GM18907 (cell line): ENCODE measurements around the gene ADAMTS6.

ENCODE experiments used
- ATAC-seq: cut with Tn5 transposase; IDR thresholded peaks from one replicate; pipeline ENCODE4 v1.9.1; 2021; ENCODE audit warnings: mild to moderate bottlenecking, moderate library complexity; ENCODE audit not compliant: unreplicated experiment

Gene ADAMTS6

GRCh38 chr5:65111961-65112658 is 369.6 kb downstream of the ADAMTS6 start:
- no peak for ATAC-seq

DNA sequence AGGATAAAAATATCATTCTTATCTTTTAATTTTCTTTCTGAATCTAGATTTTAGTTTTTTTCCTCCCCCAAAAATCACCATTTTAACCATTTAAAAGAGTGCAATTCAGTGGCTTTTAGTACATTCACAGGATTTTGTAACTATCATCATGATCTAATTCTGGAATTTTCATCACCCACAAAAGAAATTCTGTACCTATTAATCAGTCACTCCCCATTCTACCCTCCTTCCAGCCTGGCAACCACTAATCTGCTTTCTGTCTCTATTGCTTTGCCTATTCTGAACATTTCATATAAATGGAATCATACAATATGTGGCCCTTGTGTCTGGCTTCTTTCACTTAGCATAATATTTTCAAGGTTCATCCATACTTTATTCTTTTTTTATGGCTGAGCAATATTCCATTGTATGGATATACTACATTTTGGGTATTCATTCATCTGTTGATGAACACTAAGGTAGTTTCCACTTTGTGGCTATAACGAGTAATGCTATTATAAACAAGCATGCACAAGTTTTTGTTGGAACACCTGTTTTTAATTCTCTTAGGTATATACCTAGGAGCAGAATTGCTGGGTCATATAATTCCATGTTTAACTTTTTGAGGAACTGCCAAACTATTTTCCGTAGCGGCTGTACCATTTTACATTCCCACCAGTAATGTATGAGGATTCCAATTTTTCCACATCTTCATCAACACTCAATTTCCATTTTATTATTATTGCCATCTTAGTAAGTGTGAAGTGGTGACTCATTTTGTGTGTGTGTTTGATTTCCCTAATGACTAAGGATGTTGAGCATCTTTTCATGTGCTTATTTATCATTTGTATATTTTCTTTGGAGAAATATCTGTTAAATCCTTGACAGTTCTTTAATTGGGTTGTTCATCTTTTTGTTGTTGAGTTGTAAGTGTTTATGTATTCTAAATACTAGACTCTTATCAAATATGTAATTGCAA is 372.7 kb downstream of the ADAMTS6 start:
- no peak for ATAC-seq

DNA sequence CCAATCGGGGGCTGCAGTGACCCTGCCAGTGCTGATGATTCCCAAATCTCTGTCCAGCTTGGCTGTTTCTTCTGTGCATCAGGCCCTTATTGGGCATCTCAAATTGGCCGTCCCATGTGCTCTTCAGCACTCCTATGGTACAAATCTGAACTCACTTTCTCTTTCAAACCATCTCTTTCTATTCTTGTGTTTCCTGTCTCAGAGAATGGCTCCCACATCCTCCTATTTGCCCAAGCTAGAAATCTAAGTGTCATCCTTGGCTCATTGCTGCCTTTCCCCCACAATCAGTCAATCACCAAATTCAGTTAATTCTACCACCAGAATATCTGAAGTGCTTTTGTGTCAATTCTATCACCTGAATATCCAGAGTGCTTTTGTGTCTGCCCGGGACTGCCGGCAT is 376.4 kb downstream of the ADAMTS6 start:
- ATAC-seq, result peak; percentile 37

DNA sequence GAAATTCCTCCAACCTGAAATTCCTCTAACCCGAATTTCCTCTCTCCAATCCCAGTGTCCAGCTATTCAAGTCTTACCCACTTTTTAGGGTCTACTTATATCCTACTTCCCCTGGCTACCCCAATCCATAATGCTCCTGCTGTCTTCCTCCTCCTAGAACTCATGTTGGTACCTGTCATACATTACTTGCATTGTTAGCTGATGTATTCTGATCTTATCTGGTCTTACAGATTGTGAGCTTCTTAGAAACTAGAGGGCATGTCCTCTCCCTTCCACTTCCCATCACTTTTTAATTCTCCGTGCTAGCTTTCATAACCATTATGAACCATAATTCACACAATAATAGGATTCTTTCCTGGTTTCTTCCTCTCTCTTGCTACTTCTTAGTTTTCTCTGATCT is 376.9 kb downstream of the ADAMTS6 start:
- ATAC-seq, result no peak

DNA sequence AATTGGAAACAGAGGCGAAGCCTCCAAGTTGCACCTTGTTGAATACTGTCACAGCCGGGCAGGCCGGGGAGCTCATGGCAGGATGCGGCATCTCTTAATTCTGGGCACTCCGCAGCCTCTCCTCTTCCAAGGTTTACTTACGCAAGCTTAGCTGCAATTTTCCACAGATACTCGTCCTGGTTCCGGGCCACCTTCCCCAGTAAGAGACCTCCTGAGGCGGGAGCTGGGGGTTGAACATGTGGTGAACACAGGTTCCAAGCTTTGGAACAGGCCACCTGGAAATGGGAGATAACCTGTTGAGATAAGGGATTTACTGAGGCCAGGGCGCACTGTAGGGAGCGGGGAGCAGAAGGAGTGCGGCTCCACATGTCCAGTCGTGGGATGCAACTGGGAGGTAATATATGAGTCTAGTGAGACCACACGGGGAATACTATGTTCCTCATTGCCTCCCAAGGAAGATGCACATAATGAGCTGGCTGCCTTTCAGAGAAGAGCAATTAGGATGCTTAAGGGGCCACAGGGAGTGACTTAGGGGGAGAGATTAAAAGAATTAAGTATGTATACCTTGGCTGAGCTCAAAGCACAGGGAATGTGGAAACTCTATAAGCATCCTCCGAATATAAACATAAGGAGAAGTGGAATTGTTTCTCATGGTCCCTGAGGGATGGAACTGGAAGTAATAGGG is 377.8 kb downstream of the ADAMTS6 start:
- no peak for ATAC-seq

GRCh38 chr5:65102976-65103711 is 378.6 kb downstream of the ADAMTS6 start:
- ATAC-seq, result peak; percentile 79

GRCh38 chr5:65102371-65102975 is 379.2 kb downstream of the ADAMTS6 start:
- peak; percentile 12 for ATAC-seq

- no peak for ATAC-seq
Observed at GRCh38 chr5:65101632-65102100, 380.1 kb downstream of the ADAMTS6 start.

DNA sequence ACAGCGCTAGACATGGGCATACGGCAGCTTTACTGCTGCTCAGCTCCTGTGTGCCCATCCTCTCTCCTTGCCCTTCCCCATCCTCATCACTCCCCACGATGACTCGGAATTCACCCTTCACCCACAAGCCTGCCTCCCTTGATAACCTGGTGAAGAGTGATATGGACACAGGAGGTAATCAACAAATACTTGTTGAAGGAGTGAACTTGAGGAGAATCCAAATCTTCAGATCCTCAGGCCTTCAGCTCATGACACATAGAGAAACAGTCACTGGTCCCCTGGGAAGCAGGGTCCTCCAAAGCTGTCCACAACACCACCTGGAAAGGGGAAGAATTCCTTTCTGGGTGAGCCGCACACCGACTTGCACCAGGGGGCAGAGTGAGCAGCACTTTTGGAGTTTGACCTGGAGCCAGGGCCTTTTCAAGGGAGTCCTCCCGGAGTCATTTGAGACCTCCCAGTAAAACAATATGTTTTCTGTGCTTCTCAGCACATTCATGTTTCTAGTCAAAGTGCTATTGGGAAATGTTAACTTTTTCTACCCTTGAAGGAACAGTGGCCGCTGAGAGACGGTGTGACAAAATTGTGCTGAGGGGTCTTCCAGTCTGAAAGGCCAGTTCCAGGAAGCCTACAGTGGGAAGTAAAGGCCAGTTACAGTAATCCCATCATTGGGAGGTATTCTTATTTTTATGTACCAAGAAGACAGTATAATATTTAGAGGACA is 380.6 kb downstream of the ADAMTS6 start:
- peak; percentile 28 for ATAC-seq
